Measurements from ENCODE around the gene ZNF766.
A peak's percentile ranks its signal among the peaks of the same experiment; 100 is the strongest.

ZNF766 gene

DNA sequence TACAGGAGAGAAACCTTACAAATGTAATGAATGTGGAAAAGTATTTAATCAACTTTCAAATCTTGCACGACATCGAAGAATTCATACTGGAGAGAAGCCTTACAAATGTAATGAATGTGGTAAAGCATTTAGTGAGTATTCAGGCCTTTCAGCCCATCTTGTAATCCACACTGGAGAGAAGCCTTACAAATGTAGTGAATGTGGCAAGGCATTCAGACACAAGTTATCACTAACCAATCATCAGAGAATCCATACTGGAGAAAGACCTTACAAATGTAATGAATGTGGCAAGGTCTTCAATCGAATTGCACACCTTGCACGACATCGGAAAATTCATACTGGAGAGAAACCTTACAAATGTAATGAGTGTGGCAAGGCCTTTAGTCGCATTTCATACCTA, 53.0 kb downstream of the ZNF766 start:
- Histone ChIP-seq H2AFZ (ENCODE audit: low read depth, low read length, severe bottlenecking) (no peak overlapping the region), H3K4me2 (ENCODE audit: low read depth, low read length, poor library complexity, severe bottlenecking) (no peak overlapping the region), H3K27me3 (ENCODE audit: low read length) (no peaks in the 10 kb centered on the region), H3K4me3 (ENCODE audit: insufficient read depth, low read length, poor library complexity, severe bottlenecking) (peak overlapping the region; percentile 12), H3K36me3 (ENCODE audit: low read length) (peaks cover 70% of the 10 kb centered on the region), H4K20me1 (ENCODE audit: low read depth, low read length) (no peaks in the 10 kb centered on the region), H3K9me2 (replicated peaks; ENCODE audit: insufficient read depth, low read length) (no peaks in the 10 kb centered on the region), H3K27ac (ENCODE audit: low read depth, low read length) (no peak overlapping the region), H3K9me3 (ENCODE audit: insufficient read depth, low read length) (peaks cover 79% of the 10 kb centered on the region), H3K79me2 (ENCODE audit: insufficient read depth, low read length) (no peaks in the 10 kb centered on the region), H3F3A (ENCODE audit: insufficient read depth) (no peaks in the 10 kb centered on the region), H3K9ac (ENCODE audit: low read length) (no peak overlapping the region)
- TF ChIP-seq, protein P1, sequence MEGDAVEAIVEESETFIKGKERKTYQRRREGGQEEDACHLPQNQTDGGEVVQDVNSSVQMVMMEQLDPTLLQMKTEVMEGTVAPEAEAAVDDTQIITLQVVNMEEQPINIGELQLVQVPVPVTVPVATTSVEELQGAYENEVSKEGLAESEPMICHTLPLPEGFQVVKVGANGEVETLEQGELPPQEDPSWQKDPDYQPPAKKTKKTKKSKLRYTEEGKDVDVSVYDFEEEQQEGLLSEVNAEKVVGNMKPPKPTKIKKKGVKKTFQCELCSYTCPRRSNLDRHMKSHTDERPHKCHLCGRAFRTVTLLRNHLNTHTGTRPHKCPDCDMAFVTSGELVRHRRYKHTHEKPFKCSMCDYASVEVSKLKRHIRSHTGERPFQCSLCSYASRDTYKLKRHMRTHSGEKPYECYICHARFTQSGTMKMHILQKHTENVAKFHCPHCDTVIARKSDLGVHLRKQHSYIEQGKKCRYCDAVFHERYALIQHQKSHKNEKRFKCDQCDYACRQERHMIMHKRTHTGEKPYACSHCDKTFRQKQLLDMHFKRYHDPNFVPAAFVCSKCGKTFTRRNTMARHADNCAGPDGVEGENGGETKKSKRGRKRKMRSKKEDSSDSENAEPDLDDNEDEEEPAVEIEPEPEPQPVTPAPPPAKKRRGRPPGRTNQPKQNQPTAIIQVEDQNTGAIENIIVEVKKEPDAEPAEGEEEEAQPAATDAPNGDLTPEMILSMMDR (IDR thresholded peaks at IDR 0.05; ENCODE audit: insufficient read depth, low read length, poor library complexity, severe bottlenecking): no peak
- no peak for TF ChIP-seq EZH2phosphoT487 (conservative IDR thresholded peaks at IDR 0.05; ENCODE audit: low read length)

DNA sequence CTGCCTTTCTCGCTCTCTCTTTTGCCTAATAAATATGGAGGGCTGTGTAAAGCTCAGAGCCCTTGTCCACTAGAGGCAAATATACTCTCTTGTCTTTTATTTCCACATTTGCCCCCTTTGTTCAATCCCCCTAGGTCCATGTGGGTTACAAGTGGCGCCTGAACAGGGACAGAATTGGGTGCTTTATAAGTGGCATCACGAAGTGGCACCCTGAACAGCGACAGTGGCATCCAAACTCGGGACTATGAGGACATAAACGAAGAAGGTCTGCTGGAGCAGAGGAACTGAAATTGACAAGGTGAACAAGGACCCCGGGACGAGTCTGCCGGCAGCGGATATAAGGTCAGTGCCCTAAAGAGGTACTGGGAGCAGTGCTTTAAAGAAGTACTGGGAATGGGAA, 62.4 kb downstream of the ZNF766 start:
- H3K79me2 ChIP-seq (ENCODE audit: insufficient read depth, low read length): no peaks in the 10 kb centered on the region
- H3K27me3 ChIP-seq (ENCODE audit: low read length): no peaks in the 10 kb centered on the region
- no peaks in the 10 kb centered on the region for H3F3A ChIP-seq (ENCODE audit: insufficient read depth)
- no peaks in the 10 kb centered on the region for H3K9me2 ChIP-seq (replicated peaks; ENCODE audit: insufficient read depth, low read length)
- H3K4me3 ChIP-seq (ENCODE audit: insufficient read depth, low read length, poor library complexity, severe bottlenecking): no peak overlapping the region
- peaks cover 37% of the 10 kb centered on the region; the same call in 1 of the 2 replicates for H3K9me3 ChIP-seq (ENCODE audit: insufficient read depth, low read length)
- H3K4me2 ChIP-seq (ENCODE audit: low read depth, low read length, poor library complexity, severe bottlenecking): no peak overlapping the region
- H3K36me3 ChIP-seq (ENCODE audit: low read length): no peaks in the 10 kb centered on the region
- H4K20me1 ChIP-seq (ENCODE audit: low read depth, low read length): no peaks in the 10 kb centered on the region
- no peak for TF ChIP-seq EZH2phosphoT487 (conservative IDR thresholded peaks at IDR 0.05; ENCODE audit: low read length)
- TF ChIP-seq, protein P1 (IDR thresholded peaks at IDR 0.05; ENCODE audit: insufficient read depth, low read length, poor library complexity, severe bottlenecking): no peak
- H3K27ac ChIP-seq (ENCODE audit: low read depth, low read length): no peak overlapping the region
- no peak overlapping the region for H3K9ac ChIP-seq (ENCODE audit: low read length)
- H2AFZ ChIP-seq (ENCODE audit: low read depth, low read length, severe bottlenecking): no peak overlapping the region

DNA sequence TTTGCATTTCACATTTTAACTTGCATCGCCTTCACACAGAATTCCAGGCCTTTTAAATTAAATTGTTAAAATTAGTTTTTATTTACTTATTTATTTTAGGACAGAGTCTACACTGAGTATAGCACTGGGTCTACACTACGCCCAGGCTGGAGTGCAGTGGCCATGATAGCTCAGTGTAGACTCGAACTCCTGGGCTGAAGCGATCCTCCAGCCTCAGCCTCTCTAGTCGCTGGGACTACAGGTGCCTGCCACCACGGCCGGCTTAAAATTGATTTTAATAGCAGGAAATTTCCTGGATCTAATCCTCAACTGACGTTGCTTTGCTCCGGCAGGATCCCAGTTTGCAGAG, 66.4 kb downstream of the ZNF766 start:
- no peaks in the 10 kb centered on the region for H3K79me2 ChIP-seq (ENCODE audit: insufficient read depth, low read length)
- no peak overlapping the region for H3K4me3 ChIP-seq (ENCODE audit: insufficient read depth, low read length, poor library complexity, severe bottlenecking)
- no peaks in the 10 kb centered on the region for H3F3A ChIP-seq (ENCODE audit: insufficient read depth)
- H3K4me2 ChIP-seq (ENCODE audit: low read depth, low read length, poor library complexity, severe bottlenecking): no peak overlapping the region
- no peaks in the 10 kb centered on the region for H4K20me1 ChIP-seq (ENCODE audit: low read depth, low read length)
- TF ChIP-seq EZH2phosphoT487 (conservative IDR thresholded peaks at IDR 0.05; ENCODE audit: low read length): no peak
- TF ChIP-seq, protein P1 (IDR thresholded peaks at IDR 0.05; ENCODE audit: insufficient read depth, low read length, poor library complexity, severe bottlenecking): no peak
- H3K27ac ChIP-seq (ENCODE audit: low read depth, low read length): no peak overlapping the region
- H2AFZ ChIP-seq (ENCODE audit: low read depth, low read length, severe bottlenecking): no peak overlapping the region
- peaks cover 24% of the 10 kb centered on the region; the same call in 1 of the 2 replicates for H3K9me3 ChIP-seq (ENCODE audit: insufficient read depth, low read length)
- no peaks in the 10 kb centered on the region for H3K27me3 ChIP-seq (ENCODE audit: low read length)
- H3K9me2 ChIP-seq (replicated peaks; ENCODE audit: insufficient read depth, low read length): no peaks in the 10 kb centered on the region
- H3K36me3 ChIP-seq (ENCODE audit: low read length): no peaks in the 10 kb centered on the region
- no peak overlapping the region for H3K9ac ChIP-seq (ENCODE audit: low read length)
